K562 (cell line): Measurements from ENCODE around the gene RIC8B. TPM values are rescaled to one million over a fixed set of nuclear protein-coding genes. Genes with fewer than 3 reads are reported as not detected.
A peak's percentile ranks its signal among the peaks of the same experiment; 100 is the strongest.

Source experiments
- CREBBP ChIP-seq: IDR thresholded peaks from one replicate; pipeline ENCODE4 v1.6.1; 2012; ENCODE audit warnings: low read depth, mild to moderate bottlenecking, control low read depth, inconsistent platforms, low read length
- GTF2F1 ChIP-seq: IDR thresholded peaks from 2 replicates; pipeline ENCODE4 v1.6.1; 2011; ENCODE audit warnings: low read depth, low read length, improper control_type of control experiment
- MBD2 ChIP-seq: sonication (generic); IDR thresholded peaks from 2 replicates; pipeline ENCODE4 v1.6.1; 2016; ENCODE audit warnings: low read depth, borderline replicate concordance
- MYNN ChIP-seq, 2 experiments: sonication (generic); formaldehyde crosslinking in 1 of 2; IDR thresholded peaks; 2 replicates each; pipeline versions ENCODE4 v1.5.0 to v1.6.1; 2016 to 2020; ENCODE audit warnings: antibody characterized with exemption in 1 of 2, missing genetic modification reagents in 1 of 2
- POLR2G ChIP-seq: fragments of 200-400 bp; formaldehyde crosslinking; IDR thresholded peaks from 2 replicates; pipeline ENCODE4 v1.6.1; 2017; ENCODE audit warnings: low read depth, mild to moderate bottlenecking, antibody characterized with exemption, low read length, moderate library complexity
- PRPF4 ChIP-seq: fragments of 200-400 bp; formaldehyde crosslinking; IDR thresholded peaks from one replicate; pipeline ENCODE4 v1.6.1; 2017; ENCODE audit warnings: low read length, low read depth, mild to moderate bottlenecking; ENCODE audit not compliant: insufficient read depth, poor library complexity, severe bottlenecking
- RFX1 ChIP-seq: fragments of 450-650 bp; IDR thresholded peaks from 2 replicates; pipeline ENCODE4 v1.6.1; 2016; ENCODE audit warnings: mild to moderate bottlenecking, moderate library complexity
- SPI1 ChIP-seq: IDR thresholded peaks from 2 replicates; pipeline ENCODE4 v1.6.1; 2011; ENCODE audit warnings: low read depth, low read length, control low read depth, borderline replicate concordance
- TAF1 ChIP-seq: IDR thresholded peaks from 2 replicates; pipeline ENCODE4 v1.6.1; 2011; ENCODE audit warnings: mild to moderate bottlenecking, low read length, moderate library complexity; ENCODE audit not compliant: insufficient read depth, control insufficient read depth, severe bottlenecking; ENCODE audit errors: extremely low read depth
- ZFP30 ChIP-seq: fragments of 250-450 bp; sonication (Bioruptor Pico); IDR thresholded peaks from 2 replicates; pipeline ENCODE4 v1.8.0; 2022; ENCODE audit warnings: moderate library complexity, mild to moderate bottlenecking, inconsistent platforms, borderline replicate concordance
- ZNF232 ChIP-seq: sonication (generic); formaldehyde crosslinking; IDR thresholded peaks from 2 replicates; pipeline ENCODE4 v1.8.0; 2022; ENCODE audit warnings: mild to moderate bottlenecking, missing genetic modification reagents
- ZNF431 ChIP-seq: sonication (generic); formaldehyde crosslinking; IDR thresholded peaks from 2 replicates; pipeline ENCODE4 v1.8.0; 2022; ENCODE audit warnings: mild to moderate bottlenecking, missing genetic modification reagents
- ZNF644 ChIP-seq: fragments of 200-800 bp; sonication (Bioruptor generic); IDR thresholded peaks from 2 replicates; pipeline ENCODE4 v1.6.1; 2016; ENCODE audit warnings: low read depth, missing genetic modification characterization, missing compliant biosample characterization
- polyA plus RNA-seq, 8 experiments: library from polyadenylated mRNA; depleted of rRNA in 4 of 8; stranded (reverse) in 5 of 8; unstranded in 3 of 8; fragments of >200 nt; fragmentation: Nextera tagmentation in 2 of 8; fragmentation: Illumina TruSeq in 1 of 8; extraction: Ambion mirVana in 2 of 8; extraction: Trizol in 1 of 8; gene quantifications; 2 replicates each; pipeline versions ENCODE4 v1.2.1 to v1.2.3, GENCODE V29; 2011 to 2014; ENCODE audit warnings: inconsistent platforms in 1 of 8, missing spikeins in 1 of 8
- total RNA-seq, 7 experiments: library from RNA; depleted of rRNA in 6 of 7; stranded (reverse); fragments of >200 nt in 6 of 7; fragmentation: Illumina TruSeq in 2 of 7; extraction: Trizol in 2 of 7; gene quantifications; 2 replicates each; pipeline versions ENCODE4 v1.2.1 to v1.2.3, GENCODE V29; 2011 to 2021; ENCODE audit warnings: low replicate concordance in 1 of 7
- TF ChIP-seq, protein P1 (sequence below): sonication (generic); formaldehyde crosslinking; IDR thresholded peaks from 2 replicates; pipeline ENCODE4 v1.8.1; 2023; ENCODE audit warnings: mild to moderate bottlenecking, missing genetic modification reagents, moderate library complexity
- TF ChIP-seq, protein P2 (sequence below): sonication (generic); formaldehyde crosslinking; IDR thresholded peaks from 2 replicates; pipeline ENCODE4 v1.9.0; 2022; ENCODE audit warnings: mild to moderate bottlenecking, missing genetic modification reagents
- TF ChIP-seq, protein P3 (sequence below): fragments of 200-800 bp; sonication (Bioruptor generic); IDR thresholded peaks from 2 replicates; pipeline ENCODE4 v1.6.1; 2017; ENCODE audit warnings: missing genetic modification characterization, missing compliant biosample characterization
- TF ChIP-seq, protein P4 (sequence below), 2 experiments: fragments of 250-450 bp in 1 of 2; fragments of 450-650 bp in 1 of 2; sonication (Bioruptor Pico) in 1 of 2; IDR thresholded peaks; 2 replicates each; pipeline versions ENCODE4 v1.6.1 to v1.8.0; 2016 to 2021; ENCODE audit warnings: mild to moderate bottlenecking in 2 of 2, moderate library complexity in 2 of 2, missing compliant biosample characterization in 1 of 2, missing genetic modification characterization in 1 of 2

Gene RIC8B
- total and polyA plus RNA-seq, 9 of the 15 experiments (the other 6 are each of a cell fraction or from before 2014, with no cell fraction given) = 0.92 to 8.1 (median 4.8) TPM

DNA sequence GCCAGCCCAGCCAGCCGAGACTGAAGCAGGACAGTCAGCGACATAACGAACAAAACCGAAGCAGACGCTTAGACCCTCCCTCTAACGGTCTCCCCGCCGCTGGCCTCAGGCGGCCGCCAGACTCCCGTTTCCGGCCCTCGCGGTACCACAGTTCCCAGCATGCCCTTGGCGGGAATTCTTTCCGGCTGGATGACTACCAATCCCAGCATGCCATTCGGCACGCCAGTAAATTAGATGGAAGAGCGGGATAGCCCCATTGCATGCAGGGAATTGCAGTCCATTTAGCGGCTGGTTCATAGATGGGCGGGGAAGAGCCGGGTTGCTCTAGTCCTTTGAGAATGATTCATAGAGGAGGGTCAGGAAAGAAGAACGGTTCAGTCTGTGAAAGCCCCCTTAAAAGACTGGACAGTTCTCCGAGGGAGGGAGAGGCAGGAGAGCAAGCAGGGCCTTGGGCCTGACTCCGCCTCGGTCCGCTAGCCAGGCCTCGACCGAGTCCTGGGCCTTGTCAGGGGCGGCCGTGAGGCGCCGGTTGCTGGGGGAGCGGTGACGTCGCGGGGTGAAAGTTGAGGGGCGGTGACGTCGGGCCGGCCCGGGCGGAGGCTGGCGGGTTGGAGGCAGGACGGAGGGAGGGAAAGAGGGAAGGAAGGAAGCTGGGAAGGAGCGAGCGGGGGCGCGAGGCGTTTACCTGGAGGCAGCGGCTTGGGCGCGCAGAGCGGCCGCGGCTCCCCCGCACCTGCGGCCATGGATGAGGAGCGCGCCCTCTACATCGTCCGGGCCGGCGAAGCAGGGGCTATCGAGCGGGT is at the start of gene RIC8B (continued):
- TF ChIP-seq, protein P1, sequence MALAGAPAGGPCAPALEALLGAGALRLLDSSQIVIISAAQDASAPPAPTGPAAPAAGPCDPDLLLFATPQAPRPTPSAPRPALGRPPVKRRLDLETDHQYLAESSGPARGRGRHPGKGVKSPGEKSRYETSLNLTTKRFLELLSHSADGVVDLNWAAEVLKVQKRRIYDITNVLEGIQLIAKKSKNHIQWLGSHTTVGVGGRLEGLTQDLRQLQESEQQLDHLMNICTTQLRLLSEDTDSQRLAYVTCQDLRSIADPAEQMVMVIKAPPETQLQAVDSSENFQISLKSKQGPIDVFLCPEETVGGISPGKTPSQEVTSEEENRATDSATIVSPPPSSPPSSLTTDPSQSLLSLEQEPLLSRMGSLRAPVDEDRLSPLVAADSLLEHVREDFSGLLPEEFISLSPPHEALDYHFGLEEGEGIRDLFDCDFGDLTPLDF (CRISPR knock-in tag) = peak; percentile 97
- TF ChIP-seq ZNF232 (CRISPR knock-in tag) (no peak), GTF2F1 (no peak), TAF1 (no peak), ZFP30 (no peak), POLR2G (peak; percentile 92), MYNN (IDR thresholded peaks at IDR 0.05) (no peak), MYNN (CRISPR knock-in tag; IDR thresholded peaks at IDR 0.05) (no peak), MBD2 (peak; percentile 63; the same call in 1 of the 2 replicates), PRPF4 (no peak), ZNF644 (tag) (peak; percentile 88; the same call in 1 of the 2 replicates), CREBBP (no peak), RFX1 (peak; percentile 84), SPI1 (no peak), ZNF431 (CRISPR knock-in tag) (0 out of 2 replicates have a peak, but pooled peaks have one; percentile 19)
- TF ChIP-seq, protein P2, sequence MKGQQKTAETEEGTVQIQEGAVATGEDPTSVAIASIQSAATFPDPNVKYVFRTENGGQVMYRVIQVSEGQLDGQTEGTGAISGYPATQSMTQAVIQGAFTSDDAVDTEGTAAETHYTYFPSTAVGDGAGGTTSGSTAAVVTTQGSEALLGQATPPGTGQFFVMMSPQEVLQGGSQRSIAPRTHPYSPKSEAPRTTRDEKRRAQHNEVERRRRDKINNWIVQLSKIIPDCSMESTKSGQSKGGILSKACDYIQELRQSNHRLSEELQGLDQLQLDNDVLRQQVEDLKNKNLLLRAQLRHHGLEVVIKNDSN (CRISPR knock-in tag) = peak; percentile 8; the same call in 1 of the 2 replicates
- TF ChIP-seq, protein P3, sequence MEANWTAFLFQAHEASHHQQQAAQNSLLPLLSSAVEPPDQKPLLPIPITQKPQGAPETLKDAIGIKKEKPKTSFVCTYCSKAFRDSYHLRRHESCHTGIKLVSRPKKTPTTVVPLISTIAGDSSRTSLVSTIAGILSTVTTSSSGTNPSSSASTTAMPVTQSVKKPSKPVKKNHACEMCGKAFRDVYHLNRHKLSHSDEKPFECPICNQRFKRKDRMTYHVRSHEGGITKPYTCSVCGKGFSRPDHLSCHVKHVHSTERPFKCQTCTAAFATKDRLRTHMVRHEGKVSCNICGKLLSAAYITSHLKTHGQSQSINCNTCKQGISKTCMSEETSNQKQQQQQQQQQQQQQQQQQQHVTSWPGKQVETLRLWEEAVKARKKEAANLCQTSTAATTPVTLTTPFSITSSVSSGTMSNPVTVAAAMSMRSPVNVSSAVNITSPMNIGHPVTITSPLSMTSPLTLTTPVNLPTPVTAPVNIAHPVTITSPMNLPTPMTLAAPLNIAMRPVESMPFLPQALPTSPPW = peak; percentile 76
- TF ChIP-seq, protein P4, sequence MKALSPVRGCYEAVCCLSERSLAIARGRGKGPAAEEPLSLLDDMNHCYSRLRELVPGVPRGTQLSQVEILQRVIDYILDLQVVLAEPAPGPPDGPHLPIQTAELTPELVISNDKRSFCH (CRISPR knock-in tag; IDR thresholded peaks at IDR 0.05) = no peak
- TF ChIP-seq, protein P4 (tag; IDR thresholded peaks at IDR 0.05) = peak; percentile 22; the same call in 1 of the 2 replicates
